GM18498 (cell line): Measurements from ENCODE around the gene PARP11.

Experiments used
- ATAC-seq: cut with Tn5 transposase; IDR thresholded peaks from one replicate; pipeline ENCODE4 v1.9.1; 2021; ENCODE audit warnings: mild to moderate bottlenecking, moderate library complexity; ENCODE audit not compliant: unreplicated experiment

Gene PARP11

GRCh38 chr12:3775385-3776035 lies 97.7 kb downstream of the PARP11 start:
- no peak for ATAC-seq

GRCh38 chr12:3772380-3772779 lies 100.8 kb downstream of the PARP11 start:
- ATAC-seq = no peak

DNA sequence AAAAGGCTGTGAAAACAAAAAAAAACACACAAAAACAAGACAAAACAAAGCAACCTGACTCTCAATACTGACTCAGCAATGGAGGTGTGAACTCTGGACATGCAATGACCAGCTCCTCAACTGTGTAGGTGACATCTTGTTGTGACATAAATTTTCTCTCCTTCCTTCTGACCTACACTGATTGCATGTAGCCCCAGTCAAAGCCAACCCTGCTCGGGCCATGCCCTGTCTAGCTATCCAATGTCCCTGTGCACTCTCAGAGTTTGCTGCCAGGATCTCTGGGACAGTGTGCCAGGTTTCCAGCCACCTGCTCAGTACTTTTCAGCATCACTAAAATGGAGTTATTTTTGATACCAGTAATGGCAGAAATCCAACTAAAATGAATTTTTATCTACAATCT lies 101.3 kb downstream of the PARP11 start:
- ATAC-seq = no peak

- no peak for ATAC-seq
Observed at GRCh38 chr12:3770891-3771290, 102.3 kb downstream of the PARP11 start.

- no peak for ATAC-seq
Observed at GRCh38 chr12:3768911-3769447, 104.2 kb downstream of the PARP11 start.

DNA sequence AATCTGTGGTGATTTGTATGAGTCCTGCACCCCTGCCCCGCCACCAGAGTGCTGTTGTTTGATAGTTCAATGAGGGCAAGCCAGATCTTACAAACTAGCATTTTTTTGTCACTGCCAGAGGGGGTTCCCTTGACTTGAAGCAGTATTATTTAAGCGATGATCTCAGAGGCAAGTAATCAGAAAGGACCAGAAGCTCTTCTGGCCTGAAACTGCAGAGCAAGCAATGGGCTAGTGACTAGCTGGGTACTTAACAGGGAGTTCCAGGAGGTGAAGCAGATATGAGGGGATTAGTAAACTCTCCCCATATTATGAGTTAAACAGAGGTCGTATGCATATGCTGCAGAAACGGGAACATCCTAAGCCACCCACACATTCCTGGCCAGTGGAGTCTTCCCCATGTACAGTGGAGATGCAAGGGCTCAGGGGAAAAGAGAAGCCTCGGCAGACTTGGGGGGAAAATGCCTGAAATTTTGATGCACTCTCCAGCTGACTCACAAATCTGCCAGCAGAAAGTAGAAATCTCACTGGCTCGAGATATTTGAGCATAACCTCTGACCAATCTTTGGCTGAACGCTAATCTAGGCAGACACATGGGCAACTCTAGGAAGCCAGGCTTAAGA lies 112.0 kb downstream of the PARP11 start:
- ATAC-seq = no peak

GRCh38 chr12:3759878-3760277 lies 113.3 kb downstream of the PARP11 start:
- no peak for ATAC-seq
